Panc1 (cell line): ENCODE results near the gene TEX13D.

Experiments used
- POLR2AphosphoS5 ChIP-seq: IDR thresholded peaks from 2 replicates; pipeline ENCODE4 v1.6.1; 2012; ENCODE audit warnings: mild to moderate bottlenecking, low read depth, low read length, moderate library complexity
- SIN3A ChIP-seq: IDR thresholded peaks from 2 replicates; pipeline ENCODE4 v1.6.1; 2012; ENCODE audit warnings: low read depth, mild to moderate bottlenecking, low read length, moderate library complexity, borderline replicate concordance; ENCODE audit not compliant: insufficient read depth
- TF ChIP-seq, protein P1 (sequence below): fragments of 450-650 bp; IDR thresholded peaks from 2 replicates; pipeline ENCODE4 v1.5.1; 2017; ENCODE audit warnings: mild to moderate bottlenecking
- TF ChIP-seq, protein P2 (sequence below), 2 experiments: IDR thresholded peaks; 2 replicates each; pipeline ENCODE4 v1.6.1; 2011 to 2012; ENCODE audit warnings: low read depth in 2 of 2, control low read depth in 1 of 2, low read length in 1 of 2, mild to moderate bottlenecking in 1 of 2, moderate library complexity in 1 of 2; ENCODE audit not compliant: insufficient read depth in 1 of 2

DNA sequence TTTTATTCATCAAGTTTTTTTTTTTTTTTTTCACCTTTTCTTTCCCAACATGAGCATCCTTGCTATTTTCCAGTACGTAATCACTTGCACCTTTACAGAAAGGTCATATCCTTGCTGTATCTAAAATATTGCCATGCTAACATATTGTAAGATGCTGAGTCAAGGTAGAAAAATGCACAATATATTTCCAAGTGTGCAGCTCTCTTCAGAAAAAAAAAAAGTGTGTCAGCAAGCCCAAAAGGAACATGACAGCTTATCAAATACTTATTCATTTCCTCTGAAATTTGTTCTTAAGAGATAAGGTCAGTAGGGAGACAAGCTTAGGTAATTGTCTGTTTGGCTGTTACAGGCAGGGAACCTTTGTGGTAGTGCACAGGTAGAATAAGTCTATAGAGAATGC lies 40.9 kb downstream of the TEX13D start:
- TF ChIP-seq POLR2AphosphoS5 (no peak), SIN3A (no peak)
- TF ChIP-seq, protein P1, sequence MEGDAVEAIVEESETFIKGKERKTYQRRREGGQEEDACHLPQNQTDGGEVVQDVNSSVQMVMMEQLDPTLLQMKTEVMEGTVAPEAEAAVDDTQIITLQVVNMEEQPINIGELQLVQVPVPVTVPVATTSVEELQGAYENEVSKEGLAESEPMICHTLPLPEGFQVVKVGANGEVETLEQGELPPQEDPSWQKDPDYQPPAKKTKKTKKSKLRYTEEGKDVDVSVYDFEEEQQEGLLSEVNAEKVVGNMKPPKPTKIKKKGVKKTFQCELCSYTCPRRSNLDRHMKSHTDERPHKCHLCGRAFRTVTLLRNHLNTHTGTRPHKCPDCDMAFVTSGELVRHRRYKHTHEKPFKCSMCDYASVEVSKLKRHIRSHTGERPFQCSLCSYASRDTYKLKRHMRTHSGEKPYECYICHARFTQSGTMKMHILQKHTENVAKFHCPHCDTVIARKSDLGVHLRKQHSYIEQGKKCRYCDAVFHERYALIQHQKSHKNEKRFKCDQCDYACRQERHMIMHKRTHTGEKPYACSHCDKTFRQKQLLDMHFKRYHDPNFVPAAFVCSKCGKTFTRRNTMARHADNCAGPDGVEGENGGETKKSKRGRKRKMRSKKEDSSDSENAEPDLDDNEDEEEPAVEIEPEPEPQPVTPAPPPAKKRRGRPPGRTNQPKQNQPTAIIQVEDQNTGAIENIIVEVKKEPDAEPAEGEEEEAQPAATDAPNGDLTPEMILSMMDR = no peak
- TF ChIP-seq, protein P2, sequence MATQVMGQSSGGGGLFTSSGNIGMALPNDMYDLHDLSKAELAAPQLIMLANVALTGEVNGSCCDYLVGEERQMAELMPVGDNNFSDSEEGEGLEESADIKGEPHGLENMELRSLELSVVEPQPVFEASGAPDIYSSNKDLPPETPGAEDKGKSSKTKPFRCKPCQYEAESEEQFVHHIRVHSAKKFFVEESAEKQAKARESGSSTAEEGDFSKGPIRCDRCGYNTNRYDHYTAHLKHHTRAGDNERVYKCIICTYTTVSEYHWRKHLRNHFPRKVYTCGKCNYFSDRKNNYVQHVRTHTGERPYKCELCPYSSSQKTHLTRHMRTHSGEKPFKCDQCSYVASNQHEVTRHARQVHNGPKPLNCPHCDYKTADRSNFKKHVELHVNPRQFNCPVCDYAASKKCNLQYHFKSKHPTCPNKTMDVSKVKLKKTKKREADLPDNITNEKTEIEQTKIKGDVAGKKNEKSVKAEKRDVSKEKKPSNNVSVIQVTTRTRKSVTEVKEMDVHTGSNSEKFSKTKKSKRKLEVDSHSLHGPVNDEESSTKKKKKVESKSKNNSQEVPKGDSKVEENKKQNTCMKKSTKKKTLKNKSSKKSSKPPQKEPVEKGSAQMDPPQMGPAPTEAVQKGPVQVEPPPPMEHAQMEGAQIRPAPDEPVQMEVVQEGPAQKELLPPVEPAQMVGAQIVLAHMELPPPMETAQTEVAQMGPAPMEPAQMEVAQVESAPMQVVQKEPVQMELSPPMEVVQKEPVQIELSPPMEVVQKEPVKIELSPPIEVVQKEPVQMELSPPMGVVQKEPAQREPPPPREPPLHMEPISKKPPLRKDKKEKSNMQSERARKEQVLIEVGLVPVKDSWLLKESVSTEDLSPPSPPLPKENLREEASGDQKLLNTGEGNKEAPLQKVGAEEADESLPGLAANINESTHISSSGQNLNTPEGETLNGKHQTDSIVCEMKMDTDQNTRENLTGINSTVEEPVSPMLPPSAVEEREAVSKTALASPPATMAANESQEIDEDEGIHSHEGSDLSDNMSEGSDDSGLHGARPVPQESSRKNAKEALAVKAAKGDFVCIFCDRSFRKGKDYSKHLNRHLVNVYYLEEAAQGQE (IDR thresholded peaks at IDR 0.05; ENCODE audit: insufficient read depth in 1 of 2, low read depth in 2 of 2, low read length in 1 of 2) = no peak
